Hepatocyte (in vitro differentiated cells): Measurements from ENCODE around the gene SFT2D2. TPM values are rescaled to one million over a fixed set of nuclear protein-coding genes. Genes with fewer than 3 reads are reported as not detected.
"Not testable (repeated sequence)": the region's sequence is repeated elsewhere in the genome, so short reads cannot be mapped to it uniquely, and the experiment has no call there.

Source experiments
- DNase-seq: peaks from one replicate; pipeline ENCODE4 v3.0.0-alpha.2; 2016; ENCODE audit warnings: low spot score
- H2AFZ ChIP-seq: fragments of 200-600 bp; sonication (generic); 2 replicates; pipeline ENCODE4 v1.6.0; 2016; ENCODE audit warnings: antibody characterized with exemption, mild to moderate bottlenecking
- H3K27ac ChIP-seq: fragments of 200-600 bp; sonication (generic); 2 replicates; pipeline ENCODE4 v1.5.1; 2016; ENCODE audit warnings: mild to moderate bottlenecking
- H3K27me3 ChIP-seq: fragments of 200-600 bp; sonication (generic); 2 replicates; pipeline ENCODE4 v1.6.1; 2016
- H3K36me3 ChIP-seq: fragments of 200-600 bp; sonication (generic); replicated peaks from 2 replicates; pipeline ENCODE4 v1.5.1; 2016; ENCODE audit warnings: low read depth; ENCODE audit not compliant: insufficient read depth
- H3K4me1 ChIP-seq: fragments of 200-600 bp; sonication (generic); 2 replicates; pipeline ENCODE4 v1.5.1; 2016; ENCODE audit warnings: mild to moderate bottlenecking, moderate library complexity; ENCODE audit not compliant: insufficient read depth
- H3K4me2 ChIP-seq: fragments of 200-600 bp; sonication (generic); 2 replicates; pipeline ENCODE4 v1.6.0; 2016
- H3K4me3 ChIP-seq: fragments of 200-600 bp; sonication (generic); 2 replicates; pipeline ENCODE4 v1.5.1; 2016; ENCODE audit warnings: mild to moderate bottlenecking
- H3K79me2 ChIP-seq: fragments of 200-600 bp; sonication (generic); 2 replicates; pipeline ENCODE4 v1.6.0; 2017; ENCODE audit warnings: mild to moderate bottlenecking
- H3K9me2 ChIP-seq: fragments of 200-600 bp; sonication (generic); replicated peaks from 2 replicates; pipeline ENCODE4 v1.6.0; 2017; ENCODE audit warnings: mild to moderate bottlenecking; ENCODE audit not compliant: insufficient read depth
- H3K9me3 ChIP-seq: fragments of 200-600 bp; sonication (generic); 2 replicates; pipeline ENCODE4 v1.5.1; 2016; ENCODE audit warnings: low read depth, mild to moderate bottlenecking
- H4K20me1 ChIP-seq: fragments of 200-600 bp; sonication (generic); 2 replicates; pipeline ENCODE4 v1.6.0; 2016; ENCODE audit warnings: mild to moderate bottlenecking; ENCODE audit not compliant: insufficient read depth, poor library complexity, severe bottlenecking
- CTCF ChIP-seq: fragments of 200-600 bp; sonication (generic); IDR thresholded peaks from 2 replicates; pipeline ENCODE4 v1.5.1; 2016; ENCODE audit warnings: antibody characterized with exemption, mild to moderate bottlenecking; ENCODE audit not compliant: poor library complexity
- EZH2 ChIP-seq: fragments of 200-600 bp; sonication (generic); IDR thresholded peaks from 2 replicates; pipeline ENCODE4 v1.6.1; 2016; ENCODE audit warnings: antibody characterized with exemption, mild to moderate bottlenecking, borderline replicate concordance
- EZH2phosphoT487 ChIP-seq: fragments of 200-600 bp; sonication (generic); IDR thresholded peaks from one replicate; pipeline ENCODE4 v1.6.1; 2018; ENCODE audit warnings: antibody characterized with exemption, mild to moderate bottlenecking, low read depth, moderate library complexity; ENCODE audit not compliant: unreplicated experiment, severe bottlenecking
- WGBS: methylation state at CpG from one replicate; pipeline ENCODE4 v1.1.6; 2016; ENCODE audit warnings: low lambda C conversion rate; ENCODE audit errors: missing lambda C conversion rate; 5-methylcytosine and 5-hydroxymethylcytosine counted together
- polyA plus RNA-seq: library from polyadenylated mRNA; unstranded; fragments of >200 nt; fragmentation: Nextera tagmentation; extraction: Ambion mirVana; gene quantifications from 2 replicates; pipeline ENCODE4 v1.2.1, GENCODE V29; 2016
- total RNA-seq: library from RNA; depleted of rRNA; stranded (reverse); fragments of >200 nt; gene quantifications from 2 replicates; pipeline ENCODE4 v1.2.3, GENCODE V29; 2014

The SFT2D2 gene
- total and polyA plus RNA-seq, 2 experiments from 2014 or later: 31.5 to 36.9 TPM

GRCh38 chr1:168202941-168203654 lies 22.7 kb upstream of the SFT2D2 start:
- 91% methylated on average over 1 of the region's 1 CpG for WGBS
- no peaks in the 10 kb centered on the region for H3K27me3 ChIP-seq
- no peaks in the 10 kb centered on the region for H3K9me3 ChIP-seq
- H3K36me3 ChIP-seq: no peaks in the 10 kb centered on the region
- H3K27ac ChIP-seq: no peak overlapping the region
- H3K4me1 ChIP-seq: no peaks in the 10 kb centered on the region
- TF ChIP-seq CTCF (no peak), EZH2phosphoT487 (no peak), EZH2 (no peak)
- no peak overlapping the region for H2AFZ ChIP-seq
- H3K4me2 ChIP-seq: no peak overlapping the region
- no peaks in the 10 kb centered on the region for H4K20me1 ChIP-seq
- no peaks in the 10 kb centered on the region for H3K79me2 ChIP-seq
- no peak for DNase-seq
- no peak overlapping the region for H3K4me3 ChIP-seq
- no peaks in the 10 kb centered on the region for H3K9me2 ChIP-seq

GRCh38 chr1:168206111-168206510 lies 19.7 kb upstream of the SFT2D2 start:
- no peak overlapping the region for H2AFZ ChIP-seq

GRCh38 chr1:168207673-168208072 lies 18.1 kb upstream of the SFT2D2 start:
- H3K4me3 ChIP-seq, H2AFZ ChIP-seq, H4K20me1 ChIP-seq, DNase-seq, H3K36me3 ChIP-seq, H3K4me1 ChIP-seq, H3K27me3 ChIP-seq, H3K9me3 ChIP-seq, H3K79me2 ChIP-seq, H3K9me2 ChIP-seq, H3K4me2 ChIP-seq, H3K27ac ChIP-seq: not testable (repeated sequence)
- 100% methylated on average over 1 of the region's 34 CpGs for WGBS

More at GRCh38 chr1:168206111-168206510, 19.7 kb upstream of the SFT2D2 start:
- no peaks in the 10 kb centered on the region for H3K36me3 ChIP-seq
- H4K20me1 ChIP-seq: no peaks in the 10 kb centered on the region
- no peaks in the 10 kb centered on the region for H3K9me3 ChIP-seq
- no peak for TF ChIP-seq CTCF
- no peak for TF ChIP-seq EZH2
- TF ChIP-seq EZH2phosphoT487: no peak
- no peaks in the 10 kb centered on the region for H3K9me2 ChIP-seq
- H3K4me1 ChIP-seq: no peaks in the 10 kb centered on the region
- no peak overlapping the region for H3K27ac ChIP-seq
- H3K27me3 ChIP-seq: no peaks in the 10 kb centered on the region
- H3K4me3 ChIP-seq: no peak overlapping the region
- H3K4me2 ChIP-seq: no peak overlapping the region
- no peak for DNase-seq
- no peaks in the 10 kb centered on the region for H3K79me2 ChIP-seq

- WGBS: 76% methylated on average over 3 of the region's 3 CpGs
- H3K79me2 ChIP-seq: no peaks in the 10 kb centered on the region
- H3K4me1 ChIP-seq: no peaks in the 10 kb centered on the region
- no peak overlapping the region for H3K27ac ChIP-seq
- no peaks in the 10 kb centered on the region for H3K36me3 ChIP-seq
- no peak overlapping the region for H3K4me2 ChIP-seq
- no peak overlapping the region for H3K4me3 ChIP-seq
- H3K9me3 ChIP-seq: no peaks in the 10 kb centered on the region
- H3K9me2 ChIP-seq: no peaks in the 10 kb centered on the region
- DNase-seq: no peak
- TF ChIP-seq CTCF: no peak
- TF ChIP-seq EZH2: no peak
- no peak for TF ChIP-seq EZH2phosphoT487
- no peaks in the 10 kb centered on the region for H4K20me1 ChIP-seq
- H3K27me3 ChIP-seq: no peaks in the 10 kb centered on the region
- no peak overlapping the region for H2AFZ ChIP-seq
Observed at GRCh38 chr1:168210312-168210711, 15.5 kb upstream of the SFT2D2 start.
